Activated T-cell treated with anti-CD3 and anti-CD28 coated beads for 48 hours (primary cell): ENCODE measurements around the gene PRKAR2B.
"Not testable (repeated sequence)": the region's sequence is repeated elsewhere in the genome, so short reads cannot be mapped to it uniquely, and the experiment has no call there.

ENCODE experiments used
- DNase-seq: peaks from one replicate; pipeline ENCODE4 v3.0.0-alpha.2; 2020; ENCODE audit warnings: low read depth

Gene PRKAR2B

GRCh38 chr7:107027208-107027607 lies 17.3 kb upstream of the PRKAR2B start:
- no peak for DNase-seq

- DNase-seq, result no peak
Observed at GRCh38 chr7:107029061-107029763, 15.3 kb upstream of the PRKAR2B start.

- no peak for DNase-seq
Observed at GRCh38 chr7:107029764-107030286, 14.7 kb upstream of the PRKAR2B start.

- no peak for DNase-seq
Observed at GRCh38 chr7:107032050-107032449, 12.5 kb upstream of the PRKAR2B start.

- no peak for DNase-seq
Observed at GRCh38 chr7:107032720-107033438, 11.6 kb upstream of the PRKAR2B start.

GRCh38 chr7:107034553-107034952 lies 10.0 kb upstream of the PRKAR2B start:
- DNase-seq, result no peak

GRCh38 chr7:107035446-107035845 lies 9.1 kb upstream of the PRKAR2B start:
- DNase-seq, result no peak

GRCh38 chr7:107036535-107036934 lies 8.0 kb upstream of the PRKAR2B start:
- DNase-seq, result no peak

- DNase-seq, result no peak
Observed at GRCh38 chr7:107037717-107038603, 6.5 kb upstream of the PRKAR2B start.

GRCh38 chr7:107039199-107039900 lies 5.2 kb upstream of the PRKAR2B start:
- no peak for DNase-seq

GRCh38 chr7:107041097-107041496 lies 3.4 kb upstream of the PRKAR2B start:
- DNase-seq, result no peak

GRCh38 chr7:107041764-107042163 lies 2.7 kb upstream of the PRKAR2B start:
- not testable (repeated sequence) for DNase-seq

- not testable (repeated sequence) for DNase-seq
Observed at GRCh38 chr7:107042326-107042910, 2.1 kb upstream of the PRKAR2B start.

GRCh38 chr7:107043491-107043890 lies 1.0 kb upstream of the PRKAR2B start:
- no peak for DNase-seq

GRCh38 chr7:107043921-107044346 lies 571 bp upstream of the PRKAR2B start:
- no peak for DNase-seq

GRCh38 chr7:107045195-107045960 lies 873 bp downstream of the PRKAR2B start:
- DNase-seq, result no peak

GRCh38 chr7:107045980-107046379 lies 1.5 kb downstream of the PRKAR2B start:
- DNase-seq, result no peak

GRCh38 chr7:107046491-107047259 lies 2.2 kb downstream of the PRKAR2B start:
- no peak for DNase-seq

GRCh38 chr7:107047902-107048782 lies 3.6 kb downstream of the PRKAR2B start:
- no peak for DNase-seq
